NCI-H2227 (cell line): ENCODE results near the gene ERG28.
"Not testable (repeated sequence)": the region's sequence is repeated elsewhere in the genome, so short reads cannot be mapped to it uniquely, and the experiment has no call there.

Experiments
- DNase-seq: peaks from one replicate; lab custom pipeline; 2025; ENCODE audit not compliant: unreplicated experiment; lab: John Stamatoyannopoulos, UW

Gene ERG28, protein sequence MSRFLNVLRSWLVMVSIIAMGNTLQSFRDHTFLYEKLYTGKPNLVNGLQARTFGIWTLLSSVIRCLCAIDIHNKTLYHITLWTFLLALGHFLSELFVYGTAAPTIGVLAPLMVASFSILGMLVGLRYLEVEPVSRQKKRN

DNA sequence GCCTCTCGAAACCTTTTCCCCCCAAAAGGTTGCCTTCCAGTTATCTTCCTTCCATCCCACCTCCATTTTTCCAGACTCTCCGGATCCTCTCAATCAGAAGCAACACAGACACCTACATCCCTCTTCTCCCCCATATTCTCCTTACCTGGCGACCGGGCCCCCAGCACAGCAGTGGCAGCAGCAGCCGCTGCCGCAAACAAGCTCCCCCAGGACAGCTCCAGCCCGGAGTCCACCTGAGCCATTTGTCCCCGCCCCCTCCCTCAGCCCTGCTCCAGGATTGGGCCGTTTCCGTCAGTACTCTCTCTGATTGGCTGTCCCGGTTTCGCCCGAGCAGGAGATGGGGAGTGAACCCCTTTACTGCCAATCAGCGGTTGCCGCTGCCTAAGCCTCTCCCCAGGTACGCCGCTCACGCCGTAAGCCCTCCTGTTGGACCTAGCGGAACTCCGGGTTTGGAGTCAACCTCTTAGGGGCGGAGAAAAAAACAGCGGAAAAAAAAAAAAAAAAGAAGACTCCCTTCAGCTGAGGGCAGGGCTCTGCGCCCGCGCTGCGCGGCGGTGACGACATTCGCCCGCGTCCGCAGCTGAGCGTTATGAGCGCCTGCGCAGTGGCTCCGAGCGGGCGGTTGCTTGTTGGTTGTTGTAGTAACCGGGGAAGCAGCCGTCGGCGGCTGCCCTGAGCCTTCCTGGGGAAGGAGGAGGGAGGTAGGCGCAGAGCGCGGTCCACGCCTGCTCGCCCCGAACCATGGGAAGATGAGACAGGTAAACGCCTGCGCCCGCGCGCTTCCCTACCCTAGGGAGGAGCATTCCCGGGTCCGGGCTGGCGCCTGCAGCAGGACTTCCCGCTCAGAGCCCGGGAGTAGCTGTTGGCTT, at the start of gene ERG28, which contains the start of gene TTLL5:
Gene ERG28, minus strand, starts transcription at position 247 of the 869 bp plus-strand sequence. CDS start 3,374 bp downstream, outside the sequence.
Gene TTLL5, plus strand, starts transcription at position 617 of the 869 bp plus-strand sequence. CDS start 1,904 bp downstream, outside the sequence.
- DNase-seq = peak; percentile 100

DNA sequence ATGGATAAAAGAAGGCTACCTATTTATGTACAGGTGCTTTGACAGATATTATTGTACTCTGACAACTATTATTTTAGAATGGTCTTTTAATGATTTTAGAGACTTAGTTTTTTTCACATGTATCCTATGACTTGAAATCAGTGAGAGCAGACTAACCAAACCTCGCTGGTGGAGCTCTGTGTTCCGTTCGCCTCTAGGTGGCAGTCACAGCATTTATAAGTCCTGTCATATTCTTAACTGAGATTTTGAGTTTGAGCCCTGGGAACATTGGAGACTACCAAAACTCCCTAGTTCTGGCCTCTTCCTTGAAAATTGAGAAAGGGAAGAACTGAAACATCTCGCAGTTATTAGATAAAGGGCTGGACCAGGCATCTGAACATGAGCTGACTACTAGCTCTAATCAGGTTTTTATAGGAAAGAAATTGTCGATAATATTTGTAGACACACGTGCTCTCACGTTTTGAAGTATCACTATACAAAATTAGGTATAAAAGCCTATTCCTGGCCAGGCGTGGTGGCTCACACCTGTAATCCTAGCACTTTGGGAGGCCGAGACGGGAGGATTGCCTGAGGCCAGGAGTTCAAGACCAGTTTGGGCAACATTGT, 48.6 kb upstream of the ERG28 start:
- peak; percentile 78 for DNase-seq

DNA sequence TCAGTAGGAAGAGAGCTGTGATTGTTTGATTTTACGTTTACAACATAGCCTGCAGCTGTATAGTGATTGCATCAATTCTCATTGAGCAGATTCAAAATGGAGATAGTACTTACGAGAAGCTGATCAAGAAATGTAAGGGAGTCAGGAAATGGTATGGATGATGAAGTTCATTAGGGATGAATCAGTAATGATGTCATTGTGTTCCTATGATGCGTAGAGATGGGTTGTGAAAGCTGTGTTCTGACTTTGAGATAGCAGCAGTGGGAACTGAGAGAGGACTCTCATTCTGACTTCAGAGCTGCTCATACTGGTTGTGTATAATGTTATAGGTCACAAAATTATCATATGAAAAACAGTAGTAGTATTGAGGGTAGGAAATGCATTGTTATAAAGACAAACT, 44.3 kb upstream of the ERG28 start:
- no peak for DNase-seq

DNA sequence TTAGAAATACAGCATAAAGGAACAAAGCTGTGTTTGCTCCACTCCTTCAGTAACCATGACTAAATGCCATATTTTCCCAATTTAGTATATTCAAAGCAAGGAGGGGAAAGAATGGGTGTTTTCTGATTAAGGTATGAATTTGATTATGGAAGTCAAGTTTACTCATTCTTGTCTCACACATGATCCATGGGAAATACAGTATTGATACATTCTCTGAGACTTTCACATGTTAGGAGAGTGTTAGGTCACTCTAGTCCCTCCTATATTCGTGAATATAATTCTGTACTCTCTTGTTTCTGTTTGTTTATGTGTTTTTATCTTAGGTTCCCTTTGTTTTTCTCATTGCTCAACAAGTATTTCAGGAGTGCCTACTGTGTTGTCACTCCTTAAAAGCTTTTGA, 42.8 kb upstream of the ERG28 start:
- DNase-seq = no peak

DNA sequence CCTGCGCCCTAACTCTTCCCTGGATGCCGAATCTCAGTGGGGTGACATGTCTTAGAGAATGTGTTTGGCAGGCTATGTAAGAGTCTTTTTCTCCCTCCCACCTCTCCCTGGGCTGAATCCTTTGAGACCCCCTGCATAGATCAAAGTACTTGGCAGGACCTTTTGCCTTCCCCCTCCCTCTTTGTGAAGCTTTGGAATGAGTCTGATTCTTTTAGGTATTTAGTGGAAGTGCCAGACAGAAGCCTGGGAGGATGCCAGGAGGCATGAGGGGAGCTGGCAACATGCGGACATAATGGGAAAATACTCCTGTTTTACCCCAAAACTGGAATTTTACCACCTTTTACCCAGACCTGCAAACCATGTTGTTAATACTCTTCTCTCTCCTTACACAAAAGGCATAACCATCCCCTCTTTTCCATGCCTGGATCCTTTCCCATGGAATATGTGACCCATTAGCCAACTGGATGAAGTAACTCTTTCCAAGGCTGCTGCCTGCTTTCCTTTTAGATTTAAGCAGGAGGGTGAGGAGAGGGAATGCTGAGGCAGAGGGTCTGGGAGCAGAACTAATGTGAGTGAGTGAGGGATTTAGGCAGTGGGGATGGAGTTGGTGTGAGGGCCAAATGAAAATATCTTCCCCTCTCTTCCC, 42.1 kb upstream of the ERG28 start:
- DNase-seq = no peak

DNA sequence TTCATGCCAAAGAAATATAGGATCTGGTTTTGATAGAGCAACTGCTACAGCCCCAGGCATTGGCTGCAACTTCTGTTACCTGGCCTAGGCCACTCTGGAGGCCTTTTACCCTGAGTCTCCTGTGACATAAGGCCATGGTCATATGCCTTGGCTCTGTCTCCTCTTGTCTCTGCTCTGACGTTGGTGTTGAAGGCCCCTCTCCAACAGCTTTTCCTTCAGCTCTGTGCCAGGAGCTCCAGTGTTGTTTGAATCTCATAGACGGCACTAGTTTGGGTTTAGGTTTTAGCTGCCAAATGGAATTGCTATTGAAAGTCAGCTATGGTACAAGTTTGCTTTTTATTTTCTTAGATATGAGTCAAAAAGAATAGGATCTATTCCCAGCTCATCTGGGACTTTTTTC, 41.4 kb upstream of the ERG28 start:
- no peak for DNase-seq

DNA sequence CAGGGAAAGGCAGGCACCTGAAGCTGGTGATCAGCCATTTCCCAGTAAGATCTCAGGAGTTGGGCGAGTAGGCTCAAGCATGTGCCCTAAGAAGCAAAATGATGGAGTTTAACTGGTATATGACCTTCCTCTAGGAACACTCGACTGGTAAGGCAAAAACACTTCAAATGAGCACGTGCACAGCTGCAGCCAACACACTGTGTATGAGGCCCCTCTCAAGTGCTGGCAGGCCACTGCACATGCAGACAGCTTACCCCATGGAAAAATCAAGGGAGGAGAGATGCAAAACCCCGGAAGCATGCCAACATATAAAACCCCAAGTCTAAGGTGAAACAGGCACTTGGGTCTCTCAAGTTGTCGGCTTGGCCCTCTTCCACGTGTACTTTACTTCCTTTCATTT, 39.6 kb upstream of the ERG28 start:
- no peak for DNase-seq

DNA sequence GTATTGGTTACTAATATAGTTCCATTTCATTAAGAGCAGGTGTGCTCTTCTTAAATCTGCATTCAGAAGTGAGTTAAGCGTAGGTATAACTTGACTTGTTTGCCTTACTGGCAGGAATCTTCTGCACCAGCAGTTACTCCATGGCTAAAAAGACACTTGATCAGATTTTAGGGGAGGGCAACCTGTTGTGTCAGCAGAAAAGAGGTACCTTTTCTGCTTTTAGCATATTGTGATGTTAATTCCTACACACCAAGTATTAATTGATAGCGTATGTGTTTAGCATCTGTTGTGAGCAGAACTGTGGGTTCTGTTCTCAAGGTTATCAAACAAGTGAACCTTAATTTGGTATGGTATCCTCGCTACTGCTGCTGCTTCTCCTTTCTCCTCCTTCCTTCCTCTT, 38.7 kb upstream of the ERG28 start:
- DNase-seq = no peak

DNA sequence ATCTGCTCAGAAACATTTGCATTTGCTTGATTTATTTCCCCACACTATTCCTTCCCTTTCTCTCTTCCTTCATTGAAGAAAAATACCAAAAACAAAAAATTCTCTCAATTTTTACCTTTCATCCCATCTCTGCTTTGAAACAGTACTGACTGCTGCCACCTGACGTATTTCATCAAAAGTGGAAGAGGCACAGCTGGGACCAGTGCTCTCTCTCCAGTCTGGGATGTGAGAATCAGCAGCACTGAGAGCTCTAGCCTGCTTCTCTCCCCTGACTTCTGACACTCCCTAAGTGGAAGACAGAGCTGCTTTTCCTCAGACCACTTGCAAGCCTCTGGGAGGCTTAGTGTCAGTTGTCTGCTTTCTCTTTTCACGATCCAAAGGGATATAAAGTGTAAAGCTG, 37.2 kb upstream of the ERG28 start:
- DNase-seq = no peak

DNA sequence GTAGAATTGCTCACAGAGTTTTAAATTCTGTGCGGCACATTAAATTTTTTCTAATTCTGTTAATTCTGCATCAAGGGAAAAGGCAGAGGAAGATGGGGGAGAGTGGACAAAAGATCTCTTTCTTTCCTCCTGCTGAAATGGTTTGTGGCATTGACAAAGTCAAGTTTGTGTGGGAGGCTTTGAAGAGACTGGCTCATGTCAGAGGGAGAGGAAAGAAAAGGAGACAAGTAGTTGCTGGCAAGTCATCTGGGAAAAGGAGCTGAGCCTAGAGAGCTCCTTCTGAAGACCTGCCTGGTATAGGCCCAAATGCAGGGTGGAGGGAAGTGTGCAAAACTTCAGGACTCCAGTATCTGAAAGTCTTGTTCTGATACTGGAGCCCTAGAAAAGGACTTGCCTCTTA, 36.7 kb upstream of the ERG28 start:
- DNase-seq = no peak

DNA sequence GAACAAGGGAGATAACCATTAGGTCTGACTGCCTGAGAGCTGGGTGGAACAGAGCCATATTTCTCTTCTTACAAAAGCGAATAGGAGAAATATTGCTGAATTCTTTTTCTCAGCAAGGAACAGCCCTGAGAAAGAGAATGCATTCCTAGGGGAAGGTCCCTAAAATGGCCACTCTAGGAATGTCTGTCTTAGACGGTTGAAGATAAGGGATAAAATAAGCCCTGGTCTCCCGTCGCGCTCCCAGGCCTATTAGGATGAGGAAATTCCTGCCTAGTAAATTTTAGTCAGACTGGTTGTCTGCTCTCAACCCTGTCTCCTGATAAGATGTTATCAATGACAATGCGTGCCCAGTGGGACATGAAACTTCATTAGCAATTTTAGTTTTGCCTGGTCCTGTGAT, 34.3 kb upstream of the ERG28 start:
- DNase-seq = not testable (repeated sequence)

DNA sequence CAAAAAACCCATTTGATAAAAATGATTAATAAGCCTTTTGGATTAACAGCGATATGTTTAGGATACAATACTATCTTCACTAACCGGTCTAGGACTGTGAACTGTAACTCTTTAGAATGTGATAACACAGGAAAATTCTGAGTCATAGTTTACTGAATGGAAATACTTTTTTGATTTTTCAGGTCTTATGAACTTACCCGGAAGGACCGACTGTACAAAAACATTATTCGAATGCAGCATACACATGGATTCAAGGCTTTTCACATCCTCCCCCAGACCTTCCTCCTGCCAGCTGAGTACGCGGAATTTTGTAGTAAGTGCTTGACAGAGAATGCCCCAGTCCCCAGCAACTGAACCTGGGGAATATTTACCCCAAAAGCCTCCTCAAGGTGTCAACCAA, 29.3 kb upstream of the ERG28 start:
- DNase-seq = no peak

DNA sequence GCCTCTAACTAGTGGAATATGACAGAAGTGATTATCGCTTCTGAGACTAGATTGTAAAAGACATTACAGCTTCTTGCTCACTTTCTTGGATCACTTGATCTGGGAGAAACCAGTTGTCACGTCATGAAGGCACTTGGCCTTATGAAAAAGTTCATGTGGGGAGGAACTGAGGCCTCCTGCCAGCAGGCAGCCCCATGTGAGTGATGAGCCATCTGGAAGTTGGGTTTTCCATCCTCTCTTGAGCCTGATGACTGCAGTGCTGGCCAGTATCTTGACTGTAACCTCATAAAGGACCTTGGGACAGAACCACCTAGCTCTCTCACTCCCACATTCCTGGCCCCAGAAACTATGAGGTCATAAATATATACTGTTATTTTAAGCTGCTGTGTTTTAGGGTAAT, 28.3 kb upstream of the ERG28 start:
- no peak for DNase-seq

DNA sequence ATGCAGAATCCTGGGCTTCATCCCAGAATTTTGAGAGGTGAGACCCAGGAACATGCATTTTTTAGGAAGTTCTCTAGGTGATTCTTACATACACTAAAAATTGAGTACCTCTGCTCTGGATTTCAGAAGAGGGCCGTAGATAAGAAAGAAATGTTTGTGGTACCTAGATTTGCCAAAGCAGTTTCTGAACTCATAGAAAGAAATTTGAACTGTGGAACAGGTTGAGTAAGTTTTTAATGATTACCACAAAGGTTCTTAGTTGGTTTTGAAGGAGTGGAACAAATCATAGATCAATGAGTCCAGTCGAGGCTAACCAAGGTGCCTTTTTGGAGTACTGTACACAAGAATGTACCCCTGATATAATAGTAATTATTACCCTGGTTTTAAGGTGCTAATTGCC, 25.2 kb upstream of the ERG28 start:
- DNase-seq = no peak

DNA sequence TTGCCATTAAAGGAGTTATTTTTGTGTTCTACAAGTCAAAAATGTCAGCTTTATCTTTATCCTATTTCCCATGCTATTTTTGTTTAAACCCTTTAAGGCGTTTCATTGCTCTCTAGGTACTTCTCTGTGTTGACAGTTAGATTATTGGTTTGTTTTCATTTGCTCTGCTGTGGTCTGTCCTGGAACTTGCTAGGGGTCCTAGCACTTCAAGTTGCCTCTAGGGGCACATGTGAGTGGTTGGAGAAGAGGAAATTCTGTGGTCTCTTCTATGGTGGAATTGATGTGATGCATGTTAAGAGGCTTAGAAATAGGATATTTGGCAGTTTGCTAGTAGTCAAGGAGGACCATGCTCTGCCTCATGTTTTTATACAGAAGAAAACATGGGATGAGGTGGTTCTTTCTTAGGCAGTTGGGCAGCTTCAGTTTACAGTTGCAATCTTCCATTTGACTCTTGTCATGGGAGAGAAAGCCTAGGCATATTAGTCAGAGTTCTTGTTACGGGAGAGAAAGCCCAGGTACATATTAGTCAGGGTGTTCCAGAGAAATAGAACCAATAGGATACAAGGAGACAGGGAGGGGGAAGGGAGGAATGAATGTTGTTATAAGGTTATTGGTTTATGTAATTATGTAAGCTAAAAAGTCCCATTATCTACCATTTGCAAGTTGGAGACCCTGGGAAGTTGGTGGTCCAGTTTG, 14.7 kb upstream of the ERG28 start:
- no peak for DNase-seq

DNA sequence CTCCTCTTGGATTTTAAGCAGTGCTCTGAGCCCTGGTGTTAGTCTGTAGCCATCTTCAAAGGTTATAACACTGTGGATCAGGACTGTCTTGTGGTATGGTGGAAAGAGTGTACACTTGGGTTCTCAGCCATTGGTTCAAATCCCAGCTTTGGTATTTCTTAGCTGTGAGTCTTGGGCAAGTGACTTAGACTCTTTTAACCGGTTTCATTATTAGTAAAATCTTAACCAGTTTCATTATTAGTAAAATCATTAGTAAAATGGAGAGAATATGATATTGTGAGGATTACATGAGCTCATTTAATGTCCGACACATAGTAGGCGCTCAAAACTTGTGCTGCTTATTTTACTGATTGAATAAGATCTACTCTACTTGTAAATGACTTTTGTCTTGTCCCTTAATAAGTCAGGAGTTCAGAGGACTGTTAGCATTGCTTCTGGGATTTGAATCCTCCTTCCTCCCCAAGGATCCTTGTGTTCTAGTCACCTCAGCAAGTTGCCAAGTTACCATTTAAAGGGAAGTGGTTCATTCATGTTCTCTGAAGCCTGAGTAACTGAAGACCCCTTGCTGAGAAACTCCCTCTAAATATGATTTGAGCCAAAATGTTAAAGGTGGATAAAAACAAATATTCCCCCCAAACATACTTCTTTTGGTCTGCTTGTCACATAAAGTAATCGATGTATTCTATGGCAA, 12.8 kb upstream of the ERG28 start:
- DNase-seq = no peak

DNA sequence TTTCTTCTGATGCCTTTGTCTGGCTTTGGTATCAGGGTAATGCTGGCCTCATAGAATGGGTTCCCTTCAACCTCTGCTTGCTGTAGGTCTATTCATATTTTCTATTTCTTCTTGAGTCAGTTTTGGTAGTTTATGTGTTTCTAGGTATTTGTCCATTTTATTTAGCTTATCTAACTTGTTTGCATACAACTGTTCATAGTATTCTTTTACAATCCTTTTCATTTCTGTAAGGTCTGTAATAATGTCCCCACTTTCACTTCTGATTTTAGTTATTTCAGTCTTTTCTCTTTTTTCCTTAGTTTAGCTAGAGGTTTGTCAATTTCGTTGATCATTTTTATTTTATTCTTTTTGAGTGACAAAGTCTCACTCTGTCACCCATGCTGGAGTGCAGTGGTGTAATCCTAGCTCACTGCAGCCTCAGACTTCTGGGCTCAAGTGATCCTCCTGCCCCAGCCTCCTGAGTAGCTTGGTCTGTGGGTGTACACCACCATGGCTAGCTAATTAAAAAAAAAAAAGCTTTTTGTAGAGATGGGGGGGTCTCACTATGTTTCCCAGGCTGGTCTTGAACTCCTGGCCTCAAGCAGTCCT, 12.0 kb upstream of the ERG28 start:
- no peak for DNase-seq

DNA sequence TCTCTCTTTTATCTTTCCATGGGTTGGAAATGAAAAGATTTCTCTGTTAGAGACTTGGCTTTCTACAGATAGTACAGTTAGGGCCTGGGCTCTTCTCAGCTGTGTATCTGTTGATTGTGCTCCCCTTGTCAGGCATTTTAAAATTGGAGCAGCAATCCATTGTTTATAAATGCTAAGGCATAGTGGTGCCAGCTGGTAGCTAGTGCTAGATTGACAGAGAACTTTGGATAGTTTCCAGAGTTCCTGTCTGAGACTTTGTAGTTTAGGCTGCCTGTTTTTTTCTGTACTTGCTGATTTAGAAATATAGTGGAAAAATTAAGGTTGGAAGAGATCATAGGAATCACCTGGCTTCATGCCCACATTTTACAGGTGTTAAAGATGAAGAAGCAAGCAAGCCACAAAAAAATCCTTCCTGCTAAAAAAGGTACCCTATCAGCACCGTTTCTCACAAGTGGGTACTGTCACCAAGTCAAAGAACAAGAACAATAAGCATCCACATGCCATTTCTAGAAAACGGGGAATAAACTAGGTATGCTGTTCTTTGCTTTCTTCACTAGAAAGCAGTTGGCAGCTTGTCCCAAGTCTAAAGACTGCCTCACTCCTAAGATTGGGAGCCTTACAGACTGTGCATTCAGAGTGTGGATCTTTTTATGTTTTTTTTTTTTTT, 6.6 kb upstream of the ERG28 start:
- no peak for DNase-seq

DNA sequence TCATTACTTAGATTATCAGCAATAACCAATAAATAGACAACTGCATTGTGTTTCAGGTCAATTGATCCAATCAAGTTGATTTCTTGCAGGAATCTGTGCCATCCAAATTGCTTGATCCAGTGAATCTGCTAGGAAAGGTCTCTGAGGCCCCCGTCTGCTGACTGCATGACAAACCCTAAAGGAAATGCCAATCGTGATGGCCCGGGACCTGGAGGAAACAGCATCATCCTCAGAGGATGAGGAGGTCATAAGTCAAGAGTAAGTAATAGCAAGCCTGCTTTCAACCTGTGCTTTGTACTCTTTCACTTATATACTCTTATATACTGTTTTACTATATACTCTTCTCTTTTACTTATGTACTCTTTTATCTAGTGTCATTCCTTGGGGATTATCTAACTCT, 2.3 kb upstream of the ERG28 start:
- DNase-seq = no peak

DNA sequence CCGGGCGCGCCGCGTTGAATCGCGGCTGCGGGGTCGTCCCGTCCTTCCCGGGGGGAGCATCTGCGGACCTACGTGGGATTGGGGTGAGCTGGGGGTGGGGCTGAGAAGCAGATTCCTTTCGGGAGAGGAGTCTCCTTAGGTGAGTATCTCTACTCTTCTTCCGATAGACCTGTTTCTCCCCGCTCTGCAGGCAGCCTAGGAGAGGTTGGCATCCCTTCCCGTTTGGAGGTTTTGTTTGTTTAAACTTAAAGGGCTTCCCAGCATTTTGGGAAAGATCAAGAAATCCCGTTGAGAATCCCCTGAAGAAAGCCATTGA, 781 bp upstream of the ERG28 start:
- DNase-seq = no peak
